Measurements from ENCODE around the gene TTC9B.

The TTC9B gene

DNA sequence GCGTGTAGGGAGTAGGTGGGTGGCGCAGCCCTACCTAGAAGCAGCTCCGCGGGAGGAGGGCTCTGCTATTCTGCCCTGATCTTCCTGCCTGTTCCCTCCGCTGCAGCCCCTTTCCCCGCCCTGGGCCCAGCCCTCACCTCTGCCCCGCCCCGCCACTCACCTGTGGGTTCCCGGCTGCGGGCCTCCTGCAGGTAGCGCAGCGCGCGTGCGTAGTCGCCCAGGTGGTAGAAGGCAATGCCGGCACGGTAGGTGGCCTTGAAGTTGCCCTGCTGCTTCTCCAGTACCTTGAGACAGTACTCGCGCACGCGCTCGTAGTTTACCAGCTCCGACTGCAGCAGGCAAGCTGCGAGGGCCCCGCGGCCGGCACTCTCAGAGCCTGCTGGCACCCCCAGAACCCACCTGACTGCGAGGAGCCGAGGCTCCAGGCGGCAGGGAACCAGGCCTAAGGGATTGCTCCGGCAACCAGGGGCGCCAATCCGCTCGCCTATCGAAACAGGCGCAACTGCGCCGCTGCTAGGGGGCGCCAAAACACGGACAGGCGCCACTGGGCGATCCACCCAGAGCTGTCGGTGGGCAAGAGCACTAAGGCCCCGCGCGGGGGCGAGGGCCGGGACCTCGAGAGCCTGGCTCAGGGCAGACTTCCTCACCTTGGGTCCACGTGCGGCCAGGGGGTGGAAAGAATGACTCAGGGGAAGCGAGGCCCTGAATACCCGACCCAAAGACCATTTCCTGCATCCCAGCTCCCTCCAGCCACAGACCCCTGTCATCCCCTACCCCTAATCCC, 965 bp downstream of the TTC9B start:
- Histone ChIP-seq H3K4me3 (ENCODE audit: low read length) (peak overlapping the region; percentile 49; the same call in 1 of the 2 replicates), H3K4me1 (ENCODE audit: insufficient read depth, low read length) (no peaks in the 10 kb centered on the region), H3K27ac (ENCODE audit: low read length) (no peak overlapping the region), H3K27me3 (ENCODE audit: insufficient read depth, low read length) (peaks cover 44% of the 10 kb centered on the region), H3K9ac (ENCODE audit: low read depth, low read length) (no peak overlapping the region), H3K36me3 (ENCODE audit: insufficient read depth, low read depth, low read length) (no peaks in the 10 kb centered on the region), H3K9me3 (ENCODE audit: insufficient read depth, low read depth, low read length) (no peaks in the 10 kb centered on the region)

DNA sequence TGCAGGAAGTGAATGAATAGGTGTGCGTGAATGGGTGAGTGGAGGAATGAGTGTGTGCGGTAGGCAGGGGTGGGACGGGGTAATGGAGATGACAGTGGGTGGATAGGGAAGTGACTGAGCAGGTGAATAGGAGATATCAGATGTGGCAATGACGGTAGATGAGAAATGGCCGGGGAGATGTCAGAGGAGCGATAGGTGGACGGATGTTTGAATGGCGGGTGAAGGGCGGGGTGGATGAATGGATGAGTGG, 1.5 kb downstream of the TTC9B start:
- H3K4me1 ChIP-seq (ENCODE audit: insufficient read depth, low read length): no peaks in the 10 kb centered on the region
- H3K27ac ChIP-seq (ENCODE audit: low read length): no peak overlapping the region
- peaks cover 44% of the 10 kb centered on the region for H3K27me3 ChIP-seq (ENCODE audit: insufficient read depth, low read length)
- H3K9me3 ChIP-seq (ENCODE audit: insufficient read depth, low read depth, low read length): no peaks in the 10 kb centered on the region
- H3K4me3 ChIP-seq (ENCODE audit: low read length): peak overlapping the region; percentile 49; the same call in 1 of the 2 replicates
- no peak overlapping the region for H3K9ac ChIP-seq (ENCODE audit: low read depth, low read length)
- H3K36me3 ChIP-seq (ENCODE audit: insufficient read depth, low read depth, low read length): no peaks in the 10 kb centered on the region

DNA sequence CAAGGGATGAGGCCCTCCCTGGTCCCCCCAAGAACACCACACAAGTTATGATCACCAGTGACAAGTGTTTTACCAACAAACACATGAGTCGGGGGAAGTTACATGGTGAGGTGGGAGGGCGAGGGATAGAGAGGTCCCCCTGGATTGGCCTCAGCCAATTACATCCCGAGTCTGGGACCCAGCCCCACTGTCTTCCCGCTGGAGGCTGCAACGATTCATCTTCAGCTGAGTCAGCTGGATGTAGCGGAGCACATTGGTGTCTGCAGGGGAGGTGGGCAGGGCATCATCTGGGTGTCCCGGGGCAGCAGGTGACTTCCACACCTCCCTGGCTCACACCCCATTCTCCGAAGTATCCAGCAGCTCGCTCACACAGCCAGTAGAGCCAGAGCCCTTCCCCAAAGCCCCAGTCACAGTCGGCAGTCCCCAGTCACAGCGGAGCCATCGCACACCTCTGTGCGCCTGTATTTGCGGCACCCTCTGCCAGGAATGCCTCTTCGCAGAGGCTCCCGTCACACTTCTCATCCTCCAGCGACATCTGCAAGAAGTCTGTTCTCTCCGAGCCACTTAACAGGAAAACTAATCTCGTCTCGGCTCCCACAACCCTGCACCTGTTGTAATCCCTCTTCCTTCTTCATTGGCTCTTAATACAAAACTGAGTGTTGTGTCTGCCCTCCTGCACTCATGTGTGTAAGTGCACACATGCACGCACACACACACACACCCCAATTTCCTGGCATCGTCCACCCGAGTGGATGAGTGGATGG, 2.0 kb downstream of the TTC9B start:
- Histone ChIP-seq H3K27me3 (ENCODE audit: insufficient read depth, low read length) (peaks cover 44% of the 10 kb centered on the region), H3K27ac (ENCODE audit: low read length) (no peak overlapping the region), H3K4me1 (ENCODE audit: insufficient read depth, low read length) (no peaks in the 10 kb centered on the region), H3K4me3 (ENCODE audit: low read length) (peak overlapping the region; percentile 49; the same call in 1 of the 2 replicates), H3K9me3 (ENCODE audit: insufficient read depth, low read depth, low read length) (no peaks in the 10 kb centered on the region), H3K36me3 (ENCODE audit: insufficient read depth, low read depth, low read length) (no peaks in the 10 kb centered on the region), H3K9ac (ENCODE audit: low read depth, low read length) (no peak overlapping the region)

DNA sequence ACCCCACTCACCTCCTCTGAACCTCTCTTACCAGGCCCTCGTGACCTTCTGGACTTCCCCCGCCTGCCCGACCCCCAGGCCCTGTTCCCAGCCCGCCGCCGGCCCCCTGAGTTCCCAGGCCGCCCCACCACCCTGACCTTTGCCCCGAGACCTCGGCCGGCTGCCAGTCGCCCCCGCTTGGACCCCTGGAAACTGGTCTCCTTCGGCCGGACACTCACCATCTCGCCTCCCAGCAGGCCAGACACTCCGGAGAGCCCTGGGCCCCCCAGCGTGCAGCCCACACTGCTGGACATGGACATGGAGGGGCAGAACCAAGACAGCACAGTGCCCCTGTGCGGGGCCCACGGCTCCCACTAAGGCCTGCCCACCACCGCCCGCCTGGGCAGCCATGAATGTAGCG, 3.2 kb downstream of the TTC9B start:
- H3K4me1 ChIP-seq (ENCODE audit: insufficient read depth, low read length): no peaks in the 10 kb centered on the region
- no peak overlapping the region for H3K27ac ChIP-seq (ENCODE audit: low read length)
- no peaks in the 10 kb centered on the region for H3K36me3 ChIP-seq (ENCODE audit: insufficient read depth, low read depth, low read length)
- H3K4me3 ChIP-seq (ENCODE audit: low read length): no peak overlapping the region
- H3K27me3 ChIP-seq (ENCODE audit: insufficient read depth, low read length): peaks cover 35% of the 10 kb centered on the region
- no peak overlapping the region for H3K9ac ChIP-seq (ENCODE audit: low read depth, low read length)
- no peaks in the 10 kb centered on the region for H3K9me3 ChIP-seq (ENCODE audit: insufficient read depth, low read depth, low read length)

DNA sequence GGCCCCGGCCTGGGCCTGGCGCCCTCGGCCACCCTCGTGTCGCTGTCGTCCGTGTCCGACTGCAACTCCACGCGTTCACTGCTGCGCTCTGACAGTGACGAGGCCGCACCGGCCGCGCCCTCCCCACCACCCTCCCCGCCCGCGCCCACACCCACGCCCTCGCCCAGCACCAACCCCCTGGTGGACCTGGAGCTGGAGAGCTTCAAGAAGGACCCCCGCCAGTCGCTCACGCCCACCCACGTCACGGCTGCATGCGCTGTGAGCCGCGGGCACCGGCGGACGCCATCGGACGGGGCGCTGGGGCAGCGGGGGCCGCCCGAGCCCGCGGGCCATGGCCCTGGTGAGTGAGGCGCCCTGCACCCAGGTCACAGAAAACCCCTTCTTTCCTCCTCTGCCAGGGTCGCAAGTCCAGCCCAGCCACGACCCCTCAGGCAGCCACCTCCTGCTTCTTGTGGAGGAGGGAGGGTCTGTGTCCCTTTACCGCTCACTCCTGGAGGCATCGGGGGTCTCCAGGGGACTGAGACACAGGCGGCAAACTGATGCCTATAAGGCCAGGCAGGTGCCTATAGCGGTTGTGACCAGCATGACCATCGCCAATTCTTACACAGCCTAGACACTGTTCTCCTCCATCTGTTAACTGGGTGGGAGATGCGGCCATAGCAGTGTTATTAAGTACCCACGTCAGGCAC, 4.2 kb downstream of the TTC9B start:
- H3K9ac ChIP-seq (ENCODE audit: low read depth, low read length): no peak overlapping the region
- no peaks in the 10 kb centered on the region for H3K4me1 ChIP-seq (ENCODE audit: insufficient read depth, low read length)
- 0 out of 2 replicates have a peak, but pooled peaks cover 3% of the 10 kb centered on the region for H3K36me3 ChIP-seq (ENCODE audit: insufficient read depth, low read depth, low read length)
- no peaks in the 10 kb centered on the region for H3K9me3 ChIP-seq (ENCODE audit: insufficient read depth, low read depth, low read length)
- H3K27ac ChIP-seq (ENCODE audit: low read length): no peak overlapping the region
- H3K27me3 ChIP-seq (ENCODE audit: insufficient read depth, low read length): peaks cover 26% of the 10 kb centered on the region
- H3K4me3 ChIP-seq (ENCODE audit: low read length): no peak overlapping the region

DNA sequence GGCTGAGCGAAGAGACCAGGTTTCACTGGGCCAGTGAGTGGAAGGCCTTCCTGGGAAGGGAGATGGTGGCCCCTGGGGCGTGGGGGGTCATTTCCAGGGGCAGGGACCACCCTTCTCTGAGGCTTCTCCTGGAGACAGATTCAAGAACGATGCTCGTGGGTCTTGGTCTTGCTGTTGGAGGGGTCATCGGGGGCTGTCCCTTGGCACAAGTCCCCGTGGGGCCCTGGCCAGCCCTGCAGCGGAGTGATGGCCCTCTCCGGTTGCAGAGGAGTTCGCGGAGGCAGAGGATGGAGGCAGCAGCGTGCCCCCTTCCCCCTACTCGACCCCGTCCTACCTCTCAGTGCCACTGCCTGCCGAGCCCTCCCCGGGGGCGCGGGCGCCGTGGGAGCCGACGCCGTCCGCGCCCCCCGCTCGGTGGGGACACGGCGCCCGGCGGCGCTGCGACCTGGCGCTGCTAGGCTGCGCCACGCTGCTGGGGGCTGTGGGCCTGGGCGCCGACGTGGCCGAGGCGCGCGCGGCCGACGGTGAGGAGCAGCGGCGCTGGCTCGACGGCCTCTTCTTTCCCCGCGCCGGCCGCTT, 4.8 kb downstream of the TTC9B start:
- Histone ChIP-seq H3K27me3 (ENCODE audit: insufficient read depth, low read length) (peaks cover 21% of the 10 kb centered on the region), H3K9ac (ENCODE audit: low read depth, low read length) (no peak overlapping the region), H3K4me1 (ENCODE audit: insufficient read depth, low read length) (no peaks in the 10 kb centered on the region), H3K4me3 (ENCODE audit: low read length) (no peak overlapping the region), H3K9me3 (ENCODE audit: insufficient read depth, low read depth, low read length) (no peaks in the 10 kb centered on the region), H3K36me3 (ENCODE audit: insufficient read depth, low read depth, low read length) (0 out of 2 replicates have a peak, but pooled peaks cover 7% of the 10 kb centered on the region), H3K27ac (ENCODE audit: low read length) (no peak overlapping the region)

DNA sequence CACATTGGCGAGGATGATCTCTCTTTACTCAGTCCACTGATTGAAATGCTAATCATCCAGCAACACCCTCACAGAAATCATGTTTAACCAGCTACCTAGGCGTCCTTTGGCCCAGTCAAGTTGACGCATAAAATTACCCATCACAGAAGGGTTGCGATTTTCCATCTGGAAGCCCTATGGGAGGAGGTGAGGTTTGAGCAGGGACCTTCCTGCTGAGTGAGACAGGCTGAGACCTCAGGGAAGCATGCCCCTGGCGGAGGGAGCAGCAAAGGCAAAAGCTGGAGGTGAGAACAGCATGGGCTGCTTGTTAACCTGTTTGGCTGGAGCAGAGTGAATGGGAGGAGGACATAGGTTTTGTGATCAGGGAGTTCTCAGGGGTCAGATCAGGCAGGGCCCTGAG, 7.3 kb downstream of the TTC9B start:
- 0 out of 2 replicates have a peak, but pooled peaks cover 7% of the 10 kb centered on the region for H3K36me3 ChIP-seq (ENCODE audit: insufficient read depth, low read depth, low read length)

DNA sequence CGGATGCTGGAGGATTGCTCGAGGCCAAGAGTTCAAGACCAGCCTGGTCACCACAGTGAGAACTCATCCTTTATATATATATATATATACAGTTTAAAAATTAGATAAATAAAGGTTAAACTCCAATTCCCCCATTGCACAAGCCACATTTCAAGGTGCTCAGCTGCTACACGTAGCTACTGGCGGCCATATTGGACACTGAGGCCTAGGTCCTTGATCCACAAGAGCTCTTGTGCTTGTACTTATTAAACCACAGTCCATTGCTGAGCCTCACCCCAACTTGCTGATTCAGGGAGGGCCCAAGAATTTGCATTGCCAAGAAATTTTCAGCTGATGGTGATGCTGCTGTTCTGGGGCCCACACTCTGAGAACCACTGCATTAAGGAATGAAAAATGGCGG, 9.6 kb downstream of the TTC9B start:
- Histone ChIP-seq H3K9me3 (ENCODE audit: insufficient read depth, low read depth, low read length) (no peaks in the 10 kb centered on the region), H3K4me1 (ENCODE audit: insufficient read depth, low read length) (no peaks in the 10 kb centered on the region), H3K27me3 (ENCODE audit: insufficient read depth, low read length) (no peaks in the 10 kb centered on the region), H3K27ac (ENCODE audit: low read length) (no peak overlapping the region), H3K9ac (ENCODE audit: low read depth, low read length) (no peak overlapping the region), H3K4me3 (ENCODE audit: low read length) (no peak overlapping the region), H3K36me3 (ENCODE audit: insufficient read depth, low read depth, low read length) (0 out of 2 replicates have a peak, but pooled peaks cover 7% of the 10 kb centered on the region)

More for the DNA sequence above, 7.3 kb downstream of the TTC9B start:
- Histone ChIP-seq H3K4me1 (ENCODE audit: insufficient read depth, low read length) (no peaks in the 10 kb centered on the region), H3K9ac (ENCODE audit: low read depth, low read length) (no peak overlapping the region), H3K27ac (ENCODE audit: low read length) (no peak overlapping the region), H3K9me3 (ENCODE audit: insufficient read depth, low read depth, low read length) (no peaks in the 10 kb centered on the region), H3K4me3 (ENCODE audit: low read length) (no peak overlapping the region), H3K27me3 (ENCODE audit: insufficient read depth, low read length) (peaks cover 2% of the 10 kb centered on the region)

DNA sequence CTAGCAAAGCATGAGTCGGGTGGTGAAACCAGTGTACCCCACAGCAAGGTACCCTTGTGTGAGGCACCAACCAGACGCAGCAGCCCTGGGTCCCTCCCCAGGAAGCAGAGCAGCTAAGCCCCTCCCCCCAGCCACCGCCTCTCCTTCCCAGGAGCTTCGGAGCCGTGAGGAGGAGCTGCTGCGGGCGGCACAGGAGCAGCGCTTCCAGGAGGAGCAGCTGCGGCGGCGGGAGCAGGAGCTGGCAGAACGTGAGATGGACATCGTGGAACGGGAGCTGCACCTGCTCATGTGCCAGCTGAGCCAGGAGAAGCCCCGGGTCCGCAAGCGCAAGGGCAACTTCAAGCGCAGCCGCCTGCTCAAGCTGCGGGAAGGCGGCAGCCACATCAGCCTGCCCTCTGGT, 12.4 kb downstream of the TTC9B start:
- H3K27ac ChIP-seq (ENCODE audit: low read length): no peak overlapping the region
- no peaks in the 10 kb centered on the region for H3K27me3 ChIP-seq (ENCODE audit: insufficient read depth, low read length)
- no peaks in the 10 kb centered on the region for H3K9me3 ChIP-seq (ENCODE audit: insufficient read depth, low read depth, low read length)
- no peak overlapping the region for H3K4me3 ChIP-seq (ENCODE audit: low read length)
- H3K4me1 ChIP-seq (ENCODE audit: insufficient read depth, low read length): no peaks in the 10 kb centered on the region
- 0 out of 2 replicates have a peak, but pooled peaks cover 7% of the 10 kb centered on the region for H3K36me3 ChIP-seq (ENCODE audit: insufficient read depth, low read depth, low read length)
- H3K9ac ChIP-seq (ENCODE audit: low read depth, low read length): no peak overlapping the region

DNA sequence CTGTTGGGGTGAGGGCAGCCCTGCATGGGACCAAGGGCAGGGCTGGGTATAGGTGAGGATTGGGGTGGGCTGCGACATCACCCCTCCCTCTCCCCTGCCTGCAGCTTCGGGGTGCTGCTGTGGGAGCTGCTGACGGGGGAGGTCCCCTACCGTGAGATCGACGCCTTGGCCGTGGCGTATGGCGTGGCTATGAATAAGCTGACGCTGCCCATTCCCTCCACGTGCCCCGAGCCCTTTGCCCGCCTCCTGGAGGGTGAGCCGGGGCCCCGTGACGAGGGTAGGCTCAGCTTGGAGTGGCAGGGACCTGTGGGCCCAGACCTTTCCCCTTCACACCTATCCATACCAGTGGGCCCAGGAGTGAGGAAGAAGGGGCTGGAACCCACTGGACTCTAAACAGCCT, 13.8 kb downstream of the TTC9B start:
- Histone ChIP-seq H3K27me3 (ENCODE audit: insufficient read depth, low read length) (no peaks in the 10 kb centered on the region), H3K4me3 (ENCODE audit: low read length) (no peak overlapping the region)

DNA sequence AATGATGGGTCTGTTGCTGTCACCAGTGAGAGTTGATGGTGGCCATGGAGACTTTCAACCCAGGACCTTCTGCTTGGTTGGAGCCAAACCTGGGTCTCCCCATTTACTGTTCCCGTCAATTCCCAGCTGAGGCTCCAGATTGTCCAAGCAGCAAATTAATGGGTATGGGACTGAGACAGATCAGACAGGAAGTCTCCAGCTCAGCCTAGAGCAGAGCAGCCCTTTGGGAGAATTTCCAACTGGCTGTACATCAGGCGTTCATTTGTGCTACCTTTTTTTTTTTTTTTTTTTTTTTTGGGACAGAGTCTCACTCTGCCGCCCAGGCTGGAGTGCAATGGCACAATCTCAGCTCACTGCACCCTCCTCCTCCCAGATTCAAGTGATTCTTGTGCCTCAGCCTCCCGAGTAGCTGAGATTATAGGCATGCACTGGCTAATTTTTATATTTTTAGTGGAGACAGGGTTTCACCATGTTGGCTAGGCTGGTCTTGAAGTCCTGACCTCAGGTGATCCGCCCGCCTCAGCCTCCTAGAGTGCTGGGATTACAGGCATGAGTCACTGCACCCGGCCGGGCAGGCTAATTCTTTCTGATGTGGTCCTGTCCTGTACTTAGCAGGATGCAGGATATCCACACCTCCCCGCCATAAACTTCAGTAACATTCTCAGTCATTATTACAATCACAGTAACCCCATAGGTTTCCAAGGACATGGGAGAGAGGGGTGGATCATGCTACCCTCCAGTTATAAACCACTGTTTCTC, 17.7 kb downstream of the TTC9B start:
- H3K9ac ChIP-seq (ENCODE audit: low read depth, low read length): no peak overlapping the region
- no peaks in the 10 kb centered on the region for H3K27me3 ChIP-seq (ENCODE audit: insufficient read depth, low read length)
- H3K9me3 ChIP-seq (ENCODE audit: insufficient read depth, low read depth, low read length): no peaks in the 10 kb centered on the region
- no peak overlapping the region for H3K4me3 ChIP-seq (ENCODE audit: low read length)
- no peaks in the 10 kb centered on the region for H3K36me3 ChIP-seq (ENCODE audit: insufficient read depth, low read depth, low read length)
- H3K4me1 ChIP-seq (ENCODE audit: insufficient read depth, low read length): no peaks in the 10 kb centered on the region
- no peak overlapping the region for H3K27ac ChIP-seq (ENCODE audit: low read length)

More for the DNA sequence above, 13.8 kb downstream of the TTC9B start:
- Histone ChIP-seq H3K36me3 (ENCODE audit: insufficient read depth, low read depth, low read length) (0 out of 2 replicates have a peak, but pooled peaks cover 7% of the 10 kb centered on the region), H3K4me1 (ENCODE audit: insufficient read depth, low read length) (no peaks in the 10 kb centered on the region), H3K9ac (ENCODE audit: low read depth, low read length) (no peak overlapping the region), H3K9me3 (ENCODE audit: insufficient read depth, low read depth, low read length) (no peaks in the 10 kb centered on the region), H3K27ac (ENCODE audit: low read length) (no peak overlapping the region)

Data from iPS-20b (cell line).